ENCODE data around the gene ZNG1C.
"Not testable (repeated sequence)": the region's sequence is repeated elsewhere in the genome, so short reads cannot be mapped to it uniquely, and the experiment has no call there.

Gene ZNG1C

DNA sequence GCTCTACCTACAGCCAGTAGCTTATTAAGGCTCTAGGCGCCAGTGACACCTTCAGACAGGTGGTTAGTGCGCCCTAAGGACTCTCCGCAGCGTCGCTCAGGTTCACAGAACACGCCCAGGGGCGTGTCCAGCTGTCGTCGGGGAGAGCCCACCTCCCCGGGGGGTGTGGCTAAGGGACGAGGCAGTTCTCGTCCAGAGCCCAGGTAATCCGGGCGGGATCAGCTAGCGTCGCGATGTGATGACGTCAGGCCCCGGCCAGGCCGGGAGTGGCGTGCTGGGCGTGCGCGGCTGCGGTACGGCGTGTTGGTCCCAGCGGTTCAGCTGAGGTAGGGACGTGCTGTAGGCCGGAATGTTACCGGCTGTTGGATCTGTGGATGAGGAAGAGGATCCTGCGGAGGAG, at the start of gene ZNG1C:
ZNG1C (plus strand) TSS at position 301 of the 400 bp plus-strand sequence; CDS start at position 350, 49 bp downstream.
- DNase-seq (ENCODE audit: low read depth in 2 of 2); H3K4me3 ChIP-seq (replicated peaks in 1 of 2; ENCODE audit: low read depth in 2 of 2, low read length in 2 of 2): not testable (repeated sequence)

GRCh38 chr9:68242437-68242836, 654 bp downstream of the ZNG1C start:
- DNase-seq (ENCODE audit: low read depth in 2 of 2); H3K4me3 ChIP-seq (replicated peaks in 1 of 2; ENCODE audit: low read depth in 2 of 2, low read length in 2 of 2): not testable (repeated sequence)

- H3K4me3 ChIP-seq (replicated peaks in 1 of 2; ENCODE audit: low read depth in 2 of 2, low read length in 2 of 2); DNase-seq (ENCODE audit: low read depth in 2 of 2): not testable (repeated sequence)
Observed at GRCh38 chr9:68281041-68281440, 39.3 kb downstream of the ZNG1C start.

GRCh38 chr9:68302567-68302966, 60.8 kb downstream of the ZNG1C start, which contains the start of gene FOXD4L3:
Gene FOXD4L3, plus strand, starts transcription at chr9:68302867. Its CDS starts 85 bp downstream, at chr9:68302952.
- not testable (repeated sequence) for H3K4me3 ChIP-seq (replicated peaks in 1 of 2; ENCODE audit: low read depth in 2 of 2, low read length in 2 of 2); DNase-seq (ENCODE audit: low read depth in 2 of 2)

GRCh38 chr9:68303771-68304170, 62.0 kb downstream of the ZNG1C start:
- not testable (repeated sequence) for DNase-seq (ENCODE audit: low read depth in 2 of 2)

GRCh38 chr9:68304212-68304611, 62.4 kb downstream of the ZNG1C start:
- not testable (repeated sequence) for H3K4me3 ChIP-seq (replicated peaks in 1 of 2; ENCODE audit: low read depth in 2 of 2, low read length in 2 of 2); DNase-seq (ENCODE audit: low read depth in 2 of 2)

More at GRCh38 chr9:68303771-68304170, 62.0 kb downstream of the ZNG1C start:
- H3K4me3 ChIP-seq (replicated peaks in 1 of 2; ENCODE audit: low read depth in 2 of 2, low read length in 2 of 2): not testable (repeated sequence)

DNA sequence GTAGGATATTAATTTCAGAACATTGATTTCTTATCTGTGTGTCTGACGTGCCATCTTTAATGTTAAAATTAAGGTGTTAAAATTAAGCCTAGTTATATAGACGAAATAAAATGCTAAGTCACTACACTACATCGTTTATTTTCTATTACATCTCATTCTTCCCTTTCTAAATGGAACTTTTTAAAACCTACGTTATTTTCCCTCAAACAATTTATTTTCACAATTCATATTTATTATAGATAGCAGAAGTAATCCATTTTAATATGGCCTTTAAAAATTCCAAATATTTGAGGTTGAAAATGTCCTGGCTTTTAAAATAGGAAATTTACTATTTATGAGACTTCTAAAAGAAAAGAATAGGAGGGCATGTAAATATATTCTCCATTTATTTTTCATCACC, 63.0 kb downstream of the ZNG1C start:
- DNase-seq (ENCODE audit: low read depth in 2 of 2); H3K4me3 ChIP-seq (replicated peaks in 1 of 2; ENCODE audit: low read depth in 2 of 2, low read length in 2 of 2): not testable (repeated sequence)

GRCh38 chr9:68305680-68306285, 64.0 kb downstream of the ZNG1C start:
- DNase-seq (ENCODE audit: low read depth in 2 of 2); H3K4me3 ChIP-seq (replicated peaks in 1 of 2; ENCODE audit: low read depth in 2 of 2, low read length in 2 of 2): not testable (repeated sequence)

- H3K4me3 ChIP-seq (replicated peaks in 1 of 2; ENCODE audit: low read depth in 2 of 2, low read length in 2 of 2); DNase-seq (ENCODE audit: low read depth in 2 of 2): not testable (repeated sequence)
Observed at GRCh38 chr9:68306391-68306964, 64.7 kb downstream of the ZNG1C start.

DNA sequence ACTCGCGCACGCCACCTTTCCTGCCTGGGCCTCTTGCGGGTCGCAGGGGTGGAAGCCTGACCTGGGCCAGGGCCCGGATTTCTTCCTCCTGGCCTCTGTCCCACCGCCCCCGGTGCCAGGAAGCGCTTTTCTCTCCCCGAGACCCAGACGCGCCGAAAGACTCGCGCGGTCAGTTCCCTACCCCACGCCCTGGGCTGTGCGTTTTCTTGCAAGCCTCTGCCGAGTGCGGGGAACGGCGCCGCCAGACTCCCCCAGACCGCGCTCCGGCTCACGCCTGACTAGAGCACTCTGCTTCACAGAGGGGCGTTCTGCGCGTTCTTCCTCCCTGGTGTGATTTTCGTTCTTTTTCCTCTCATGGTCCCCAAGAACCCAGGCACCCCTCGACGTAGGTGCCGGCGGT, 65.3 kb downstream of the ZNG1C start:
- H3K4me3 ChIP-seq (replicated peaks in 1 of 2; ENCODE audit: low read depth in 2 of 2, low read length in 2 of 2); DNase-seq (ENCODE audit: low read depth in 2 of 2): not testable (repeated sequence)

GRCh38 chr9:68307654-68308053, 65.9 kb downstream of the ZNG1C start:
- H3K4me3 ChIP-seq (replicated peaks in 1 of 2; ENCODE audit: low read depth in 2 of 2, low read length in 2 of 2); DNase-seq (ENCODE audit: low read depth in 2 of 2): not testable (repeated sequence)

DNA sequence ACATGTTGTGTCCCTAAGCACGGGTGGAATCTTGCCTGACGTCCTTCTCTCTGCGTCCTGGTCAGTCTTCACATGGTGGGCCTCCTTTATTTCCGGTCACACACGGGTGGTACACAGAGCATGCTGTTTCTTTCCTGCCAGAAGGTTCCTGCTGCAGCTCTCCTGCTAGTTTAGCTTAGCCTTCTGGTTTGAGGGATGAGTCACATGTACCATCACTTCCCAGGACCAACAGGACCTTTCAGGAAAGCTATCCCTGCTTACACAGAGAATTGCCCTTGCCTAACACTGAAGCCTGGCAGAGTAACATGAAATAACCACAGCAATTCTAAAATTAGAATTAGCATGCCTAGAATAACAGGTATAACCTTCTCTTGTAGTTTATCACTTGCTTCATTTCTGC, 69.4 kb downstream of the ZNG1C start:
- not testable (repeated sequence) for H3K4me3 ChIP-seq (replicated peaks in 1 of 2; ENCODE audit: low read depth in 2 of 2, low read length in 2 of 2); DNase-seq (ENCODE audit: low read depth in 2 of 2)

- H3K4me3 ChIP-seq (replicated peaks in 1 of 2; ENCODE audit: low read depth in 2 of 2, low read length in 2 of 2); DNase-seq (ENCODE audit: low read depth in 2 of 2): not testable (repeated sequence)
Observed at GRCh38 chr9:68318209-68318608, 76.4 kb downstream of the ZNG1C start.

DNA sequence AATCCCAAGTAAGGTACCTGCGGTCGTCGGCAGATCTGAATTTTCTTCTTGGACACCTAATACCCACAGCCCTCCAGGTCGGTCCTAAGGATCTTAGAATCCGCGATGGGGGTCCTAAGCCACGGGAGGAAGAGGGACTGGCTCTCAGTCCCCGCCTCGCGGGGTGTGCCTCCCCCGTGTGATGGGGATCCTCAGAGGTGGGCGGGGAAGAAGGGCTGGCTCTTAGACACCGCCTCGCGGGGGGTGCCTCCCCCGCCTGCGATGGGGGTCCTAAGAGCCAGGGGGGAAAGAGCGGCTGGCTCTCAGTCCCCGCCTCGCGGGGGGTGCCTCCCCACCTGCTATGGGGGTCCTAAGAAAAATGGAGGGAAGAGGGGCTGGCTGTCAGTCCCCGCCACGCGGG, 82.0 kb downstream of the ZNG1C start:
- H3K4me3 ChIP-seq (replicated peaks in 1 of 2; ENCODE audit: low read depth in 2 of 2, low read length in 2 of 2); DNase-seq (ENCODE audit: low read depth in 2 of 2): not testable (repeated sequence)

GRCh38 chr9:68324518-68324917, 82.7 kb downstream of the ZNG1C start:
- H3K4me3 ChIP-seq (replicated peaks in 1 of 2; ENCODE audit: low read depth in 2 of 2, low read length in 2 of 2); DNase-seq (ENCODE audit: low read depth in 2 of 2): not testable (repeated sequence)

DNA sequence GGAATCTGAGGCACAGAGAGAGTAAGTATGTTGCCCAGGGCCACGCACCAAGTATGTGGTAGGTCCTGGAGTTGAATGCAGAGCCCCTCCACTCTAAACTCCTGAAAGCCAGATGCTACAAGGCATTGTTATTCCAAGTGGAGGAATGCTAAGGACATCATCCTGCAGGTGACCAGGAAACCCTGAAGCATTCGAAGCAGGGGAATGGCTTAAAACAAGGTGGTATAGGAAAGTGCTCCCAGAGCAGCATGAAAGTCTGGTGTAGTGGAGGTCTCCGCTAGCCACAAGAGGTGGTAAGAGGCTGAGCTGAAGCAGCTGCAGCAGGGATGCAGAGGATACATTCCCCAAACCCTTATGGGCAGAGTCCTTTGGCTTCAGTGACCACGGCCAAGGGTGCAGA, 87.3 kb downstream of the ZNG1C start:
- DNase-seq (ENCODE audit: low read depth in 2 of 2); H3K4me3 ChIP-seq (replicated peaks in 1 of 2; ENCODE audit: low read depth in 2 of 2, low read length in 2 of 2): not testable (repeated sequence)

DNA sequence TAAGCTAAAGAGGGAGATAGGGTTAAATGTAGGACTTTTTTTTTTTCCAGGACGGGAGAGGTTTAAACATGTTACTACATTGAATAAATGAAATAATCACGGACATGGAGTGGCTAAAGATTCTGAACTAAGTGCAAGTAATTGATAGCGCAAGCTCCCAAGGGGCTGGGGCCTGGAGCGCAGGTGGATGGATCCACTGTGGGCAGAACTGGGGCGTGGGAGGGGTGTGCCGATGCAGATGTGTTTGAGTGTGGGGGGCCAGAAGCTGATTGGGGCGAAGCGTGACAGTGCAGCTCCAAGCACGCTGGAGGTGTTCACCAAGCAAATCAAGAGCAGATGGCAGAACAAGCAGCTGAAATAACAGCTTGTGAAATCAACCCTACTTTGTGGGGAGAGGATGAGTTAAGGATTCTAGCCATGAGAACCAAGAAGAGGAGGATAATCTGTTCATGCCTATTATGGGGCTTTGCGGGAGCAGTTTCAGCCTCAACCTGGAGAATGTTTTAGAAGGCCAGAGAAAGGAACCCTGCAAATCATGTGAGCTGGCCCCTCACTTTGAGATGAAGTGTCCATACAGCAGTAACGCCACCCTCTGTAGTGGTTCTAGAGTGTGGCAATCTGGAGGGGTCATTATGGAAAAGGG, 88.9 kb downstream of the ZNG1C start:
- not testable (repeated sequence) for H3K4me3 ChIP-seq (replicated peaks in 1 of 2; ENCODE audit: low read depth in 2 of 2, low read length in 2 of 2); DNase-seq (ENCODE audit: low read depth in 2 of 2)

DNA sequence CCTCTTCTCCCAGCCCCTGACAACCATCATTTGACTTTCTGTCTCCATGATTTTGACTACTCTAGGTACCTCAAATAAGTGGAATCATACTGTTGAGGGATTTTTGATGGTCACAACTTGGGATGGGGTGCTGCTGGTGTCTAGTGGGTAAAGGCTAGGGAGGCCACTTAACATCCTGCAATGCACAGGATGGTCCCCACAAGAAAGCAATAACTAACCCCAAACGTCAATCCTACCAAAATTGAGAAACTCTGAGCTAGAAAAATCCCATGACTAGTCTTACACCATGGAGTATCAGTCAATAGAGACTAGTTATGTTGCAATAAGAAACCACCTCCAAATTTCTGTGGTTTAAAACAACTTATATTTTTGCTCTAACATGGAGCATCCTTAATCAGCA, 90.3 kb downstream of the ZNG1C start:
- DNase-seq (ENCODE audit: low read depth in 2 of 2); H3K4me3 ChIP-seq (replicated peaks in 1 of 2; ENCODE audit: low read depth in 2 of 2, low read length in 2 of 2): not testable (repeated sequence)

DNA sequence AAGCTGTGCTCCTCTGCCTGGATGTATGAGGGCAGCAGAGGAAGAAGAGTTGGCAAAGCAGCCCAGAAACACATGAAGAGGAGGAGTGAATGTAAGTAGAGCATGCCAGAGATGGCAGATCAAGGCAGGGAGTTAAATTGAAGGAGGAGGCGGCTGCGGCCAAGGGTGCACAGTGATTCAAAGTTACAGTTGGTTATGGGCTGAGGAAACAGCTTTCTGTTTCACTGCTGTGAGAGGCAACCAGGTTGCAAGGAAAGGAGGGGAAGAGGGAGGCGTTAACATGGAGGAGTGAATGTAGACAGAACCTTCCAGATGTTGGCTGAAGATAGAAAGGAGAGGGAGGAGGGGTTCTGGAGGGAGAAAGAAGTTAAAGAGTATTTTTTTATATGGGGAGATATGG, 94.2 kb downstream of the ZNG1C start:
- not testable (repeated sequence) for DNase-seq (ENCODE audit: low read depth in 2 of 2); H3K4me3 ChIP-seq (replicated peaks in 1 of 2; ENCODE audit: low read depth in 2 of 2, low read length in 2 of 2)

Measured in cardiac fibroblast (primary cell).